Type B pancreatic cell (in vitro differentiated cells): Measurements from ENCODE around the gene UMAD1. TPM values are rescaled to one million over a fixed set of nuclear protein-coding genes. Genes with fewer than 3 reads are reported as not detected.

ENCODE experiments used
- DNase-seq: peaks from one replicate; pipeline ENCODE4 v3.0.0; 2021; ENCODE audit warnings: mixed read lengths; ENCODE audit not compliant: unreplicated experiment; ENCODE audit errors: extremely low spot score
- H3K27ac Mint-ChIP-seq: 2 replicates; pipeline ENCODE4 v1.8.0; 2021; ENCODE audit warnings: mild to moderate bottlenecking, mixed read lengths
- H3K27me3 Mint-ChIP-seq: 2 replicates; pipeline ENCODE4 v1.8.0; 2021; ENCODE audit warnings: mixed read lengths
- H3K36me3 Mint-ChIP-seq: 2 replicates; pipeline ENCODE4 v1.8.0; 2021; ENCODE audit warnings: mixed read lengths
- H3K4me1 Mint-ChIP-seq: one replicate; pipeline ENCODE4 v1.8.0; 2021; ENCODE audit warnings: mixed read lengths; ENCODE audit not compliant: unreplicated experiment
- H3K4me3 Mint-ChIP-seq: 2 replicates; pipeline ENCODE4 v1.8.0; 2021; ENCODE audit warnings: mild to moderate bottlenecking, mixed read lengths
- H3K9me3 Mint-ChIP-seq: 2 replicates; pipeline ENCODE4 v1.8.0; 2021; ENCODE audit warnings: mixed read lengths
- total RNA-seq: library from RNA; stranded (reverse); gene quantifications from 2 replicates; pipeline ENCODE4 v1.2.1, GENCODE V29; 2021; ENCODE audit warnings: low replicate concordance
- TF ChIP-seq, protein P1 (sequence below): fragments of 200-600 bp; sonication (generic); conservative IDR thresholded peaks from 2 replicates; pipeline ENCODE4 v1.5.0; 2021; ENCODE audit warnings: antibody characterized with exemption, mild to moderate bottlenecking

The UMAD1 gene
- total RNA-seq, 1 donor from 2014 or later = 9.0 TPM

DNA sequence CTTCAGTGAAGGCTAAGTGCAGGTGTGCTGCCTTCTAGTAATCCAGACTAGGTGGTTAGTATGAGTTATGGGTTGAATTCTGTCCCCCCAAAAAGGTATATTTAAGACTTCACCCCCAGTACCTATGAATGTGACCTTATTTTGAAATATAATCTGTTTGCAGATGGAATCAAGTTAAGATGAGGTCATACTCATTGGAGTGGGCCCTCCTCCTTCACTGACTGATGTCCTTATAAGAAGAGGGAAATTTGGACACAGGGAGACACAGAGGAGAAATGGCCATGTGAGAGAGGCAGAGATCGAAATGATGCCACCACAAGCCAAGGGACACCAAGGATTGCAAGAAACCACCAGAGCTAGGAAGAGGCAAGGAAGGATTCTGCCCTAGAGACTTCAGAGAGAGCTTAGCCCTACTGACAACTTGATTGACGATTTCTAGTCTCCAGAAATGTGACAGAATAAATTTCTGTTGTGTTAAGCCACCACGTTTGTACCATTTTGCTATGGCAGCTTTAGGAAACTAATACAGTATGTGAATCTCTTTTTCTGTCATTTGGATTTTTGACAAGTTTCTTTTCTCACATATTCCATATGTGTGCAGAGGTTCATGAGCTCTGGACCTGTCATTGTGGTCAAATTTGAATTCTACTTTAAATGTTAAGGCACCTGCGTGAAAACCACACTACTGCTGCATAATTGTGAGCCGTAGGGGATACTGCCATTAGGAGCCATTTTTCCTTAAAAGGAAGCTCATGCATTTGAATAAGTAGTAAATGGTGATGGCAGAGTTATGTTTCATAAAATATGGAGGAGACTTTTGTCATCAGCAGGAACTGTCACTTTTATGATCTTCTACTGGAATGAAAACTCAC is 80.4 kb downstream of the UMAD1 start:
- Mint-ChIP-seq H3K9me3 (no peaks in the 10 kb centered on the region), H3K4me1 (no peaks in the 10 kb centered on the region), H3K4me3 (no peak overlapping the region), H3K27ac (no peak overlapping the region), H3K27me3 (no peaks in the 10 kb centered on the region), H3K36me3 (peaks cover 3% of the 10 kb centered on the region)
- TF ChIP-seq, protein P1, sequence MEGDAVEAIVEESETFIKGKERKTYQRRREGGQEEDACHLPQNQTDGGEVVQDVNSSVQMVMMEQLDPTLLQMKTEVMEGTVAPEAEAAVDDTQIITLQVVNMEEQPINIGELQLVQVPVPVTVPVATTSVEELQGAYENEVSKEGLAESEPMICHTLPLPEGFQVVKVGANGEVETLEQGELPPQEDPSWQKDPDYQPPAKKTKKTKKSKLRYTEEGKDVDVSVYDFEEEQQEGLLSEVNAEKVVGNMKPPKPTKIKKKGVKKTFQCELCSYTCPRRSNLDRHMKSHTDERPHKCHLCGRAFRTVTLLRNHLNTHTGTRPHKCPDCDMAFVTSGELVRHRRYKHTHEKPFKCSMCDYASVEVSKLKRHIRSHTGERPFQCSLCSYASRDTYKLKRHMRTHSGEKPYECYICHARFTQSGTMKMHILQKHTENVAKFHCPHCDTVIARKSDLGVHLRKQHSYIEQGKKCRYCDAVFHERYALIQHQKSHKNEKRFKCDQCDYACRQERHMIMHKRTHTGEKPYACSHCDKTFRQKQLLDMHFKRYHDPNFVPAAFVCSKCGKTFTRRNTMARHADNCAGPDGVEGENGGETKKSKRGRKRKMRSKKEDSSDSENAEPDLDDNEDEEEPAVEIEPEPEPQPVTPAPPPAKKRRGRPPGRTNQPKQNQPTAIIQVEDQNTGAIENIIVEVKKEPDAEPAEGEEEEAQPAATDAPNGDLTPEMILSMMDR = no peak
- no peak for DNase-seq

DNA sequence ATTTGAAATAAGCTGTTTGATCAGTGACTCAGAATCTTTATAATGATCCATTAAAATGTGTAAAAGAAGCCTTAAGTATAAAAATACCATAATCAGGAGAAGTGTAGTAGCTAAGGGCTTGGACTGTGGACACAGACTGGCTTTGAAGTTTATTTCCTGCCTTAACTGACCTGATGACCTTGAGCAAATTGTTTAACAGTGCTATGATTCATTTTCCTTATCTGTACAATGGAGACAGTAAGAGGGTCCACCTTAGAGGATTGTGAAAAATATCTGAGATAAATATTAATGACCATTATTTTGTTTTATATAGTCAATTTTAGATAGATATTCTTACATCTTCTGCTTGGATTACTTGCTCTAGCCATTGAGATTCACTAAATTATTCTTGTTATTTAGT is 91.2 kb downstream of the UMAD1 start:
- H3K27ac Mint-ChIP-seq = no peak overlapping the region
- H3K4me1 Mint-ChIP-seq = peaks cover 6% of the 10 kb centered on the region
- TF ChIP-seq, protein P1 = no peak
- no peaks in the 10 kb centered on the region for H3K27me3 Mint-ChIP-seq
- DNase-seq = no peak
- peaks cover 4% of the 10 kb centered on the region for H3K36me3 Mint-ChIP-seq
- H3K9me3 Mint-ChIP-seq = peaks cover 9% of the 10 kb centered on the region
- H3K4me3 Mint-ChIP-seq = no peak overlapping the region

DNA sequence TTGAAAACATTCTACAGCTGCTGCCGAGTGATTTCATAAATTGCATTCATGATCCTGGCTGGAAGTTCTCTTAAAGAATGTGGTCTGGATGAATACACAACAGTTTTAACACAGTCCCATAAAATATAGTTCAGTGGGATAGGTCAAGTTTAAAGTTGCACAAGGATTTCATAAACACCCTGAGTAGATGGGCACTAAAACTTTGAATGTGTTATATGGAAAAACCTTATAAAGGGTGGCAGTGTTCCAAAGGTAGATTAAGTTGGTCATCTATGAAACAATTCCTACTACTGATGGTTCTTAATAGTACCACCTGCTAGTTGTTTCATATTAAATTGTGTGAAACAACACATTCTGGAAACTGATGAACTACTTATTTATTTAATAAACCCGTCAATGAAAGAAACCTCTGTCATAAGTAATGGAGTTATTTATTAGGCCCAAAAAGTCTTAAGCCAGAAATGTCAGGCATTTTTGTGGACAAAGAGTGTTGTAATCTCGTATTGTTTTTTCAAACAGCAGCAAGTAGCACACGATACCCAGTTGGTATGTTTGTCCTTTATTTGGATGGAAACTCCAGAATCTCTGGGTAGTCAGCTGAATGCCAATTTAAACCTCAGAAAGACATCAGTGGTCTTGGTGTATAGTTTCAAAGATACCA is 92.2 kb downstream of the UMAD1 start:
- no peak overlapping the region for H3K4me3 Mint-ChIP-seq
- H3K36me3 Mint-ChIP-seq = peaks cover 4% of the 10 kb centered on the region
- no peak overlapping the region for H3K27ac Mint-ChIP-seq
- DNase-seq = no peak
- H3K27me3 Mint-ChIP-seq = no peaks in the 10 kb centered on the region
- TF ChIP-seq, protein P1 = no peak
- peaks cover 4% of the 10 kb centered on the region for H3K9me3 Mint-ChIP-seq
- peaks cover 12% of the 10 kb centered on the region for H3K4me1 Mint-ChIP-seq

DNA sequence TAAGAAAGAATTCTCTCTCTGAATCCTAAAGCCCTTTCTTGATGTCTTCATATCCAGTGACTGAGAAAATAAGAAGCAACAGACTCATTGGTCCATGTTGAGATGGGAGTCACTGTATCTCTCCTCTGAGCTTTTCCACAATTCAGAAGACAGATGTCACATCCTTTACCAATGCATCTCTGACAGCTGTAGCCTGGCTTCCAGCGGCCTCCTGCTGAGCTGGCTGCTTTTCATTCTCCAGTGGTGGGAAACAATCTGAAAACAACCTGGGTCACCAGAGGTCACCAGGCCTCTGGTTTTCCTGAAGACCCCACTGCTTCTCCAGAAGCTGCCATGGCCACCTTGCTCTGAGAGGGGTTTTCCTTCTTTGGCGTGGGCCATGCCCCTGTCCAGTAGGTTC is 96.1 kb downstream of the UMAD1 start:
- TF ChIP-seq, protein P1 = no peak
- Mint-ChIP-seq H3K27ac (no peak overlapping the region), H3K36me3 (no peaks in the 10 kb centered on the region), H3K27me3 (no peaks in the 10 kb centered on the region), H3K4me3 (no peak overlapping the region), H3K9me3 (peaks cover 4% of the 10 kb centered on the region), H3K4me1 (peaks cover 19% of the 10 kb centered on the region)
- no peak for DNase-seq

DNA sequence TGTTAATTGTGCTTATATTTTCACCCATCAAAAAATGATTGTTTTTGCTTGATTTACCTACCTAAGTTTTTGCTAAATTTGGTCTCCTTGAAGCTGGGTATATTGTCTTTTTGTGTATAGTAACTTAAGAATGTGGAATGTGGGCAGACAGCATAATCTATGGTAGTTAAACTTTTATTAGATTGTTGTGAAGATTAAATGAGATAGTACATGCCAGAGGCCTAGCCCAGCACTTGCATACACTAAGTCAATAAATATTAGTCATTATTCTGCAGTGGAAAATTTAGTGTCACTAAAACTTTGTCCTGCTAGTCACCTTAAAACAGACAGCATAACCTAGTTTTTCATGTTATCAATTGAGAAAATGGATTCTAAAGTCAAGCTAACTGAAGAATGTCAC is 97.1 kb downstream of the UMAD1 start:
- H3K36me3 Mint-ChIP-seq = no peaks in the 10 kb centered on the region
- H3K27ac Mint-ChIP-seq = no peak overlapping the region
- no peak for DNase-seq
- TF ChIP-seq, protein P1 = no peak
- peaks cover 19% of the 10 kb centered on the region for H3K4me1 Mint-ChIP-seq
- H3K27me3 Mint-ChIP-seq = no peaks in the 10 kb centered on the region
- no peak overlapping the region for H3K4me3 Mint-ChIP-seq
- peaks cover 8% of the 10 kb centered on the region for H3K9me3 Mint-ChIP-seq
